IPS DF 4.7 (cell line): ENCODE measurements around the gene LTB.
"Not testable (repeated sequence)": the region's sequence is repeated elsewhere in the genome, so short reads cannot be mapped to it uniquely, and the experiment has no call there.

Source experiments
- DNase-seq: peaks from one replicate; pipeline ENCODE4 v3.0.0-alpha.2; 2013; ENCODE audit warnings: low spot score; ENCODE audit errors: extremely low read depth

The LTB gene

DNA sequence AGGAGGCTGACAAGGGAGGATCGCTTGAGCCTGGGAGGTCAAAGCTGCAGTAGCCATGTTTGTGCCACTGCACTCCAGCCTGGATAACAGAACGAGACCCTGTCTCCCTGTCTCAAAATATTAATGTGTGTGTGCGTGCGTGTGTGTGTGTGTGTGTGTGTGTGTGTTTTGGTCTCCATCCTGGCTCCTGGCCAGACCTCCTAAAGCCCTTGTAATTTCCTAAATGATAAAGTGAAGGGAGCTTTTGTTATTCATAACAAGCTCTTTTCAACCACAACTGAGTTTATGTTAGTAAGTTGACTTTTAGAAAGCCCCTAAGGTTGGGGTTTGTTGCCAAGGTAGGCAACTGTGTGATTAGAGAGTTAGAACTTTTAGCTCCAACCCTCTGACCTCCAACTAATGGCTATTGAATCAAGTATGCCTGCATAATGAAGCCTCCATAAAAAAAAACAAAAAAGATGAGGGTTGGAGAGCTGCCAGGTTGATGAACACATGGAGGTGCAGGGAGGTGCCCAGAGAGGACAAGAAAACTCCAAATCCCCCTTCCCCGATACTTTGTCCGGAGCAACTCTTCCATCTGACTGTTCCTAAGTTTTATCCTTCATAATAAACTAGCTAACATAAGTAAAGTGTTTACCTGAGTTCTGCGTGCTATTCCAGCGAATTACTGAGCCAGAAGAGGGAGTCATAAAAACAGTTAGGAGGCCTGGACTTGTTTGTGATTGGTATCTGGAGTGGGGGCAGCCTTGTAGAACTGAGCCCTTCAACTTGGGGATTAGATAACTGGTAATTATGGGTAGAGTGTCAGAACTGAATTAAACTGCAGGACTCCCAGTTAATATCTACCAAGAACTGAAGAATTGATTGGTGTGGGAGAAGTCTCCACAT, 27.5 kb upstream of the LTB start:
- no peak for DNase-seq

DNA sequence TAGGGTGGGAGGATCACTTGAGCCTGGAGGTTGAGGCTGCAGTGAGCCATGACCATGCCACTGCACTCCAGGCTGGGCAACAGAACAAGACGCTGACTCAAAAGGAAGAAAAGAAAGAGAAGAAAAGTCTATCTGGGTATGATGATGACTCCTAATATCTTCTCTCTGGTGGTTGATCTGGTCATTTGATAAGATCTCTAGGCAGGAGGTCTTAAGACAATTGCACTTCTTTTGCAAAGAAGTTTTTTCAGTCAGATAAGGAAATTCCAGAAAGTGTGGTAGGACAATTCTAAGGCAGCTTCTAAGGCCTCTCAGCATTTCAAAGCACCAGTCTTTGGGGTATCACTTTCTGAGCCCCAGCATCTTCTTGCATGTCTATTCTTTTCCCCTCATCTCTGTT, 25.1 kb upstream of the LTB start:
- no peak for DNase-seq

- no peak for DNase-seq
Measured at GRCh38 chr6:31597006-31597405, 14.8 kb upstream of the LTB start.

- DNase-seq: no peak
Measured at GRCh38 chr6:31592396-31592771, 10.2 kb upstream of the LTB start.

- not testable (repeated sequence) for DNase-seq
Measured at GRCh38 chr6:31590691-31591090, 8.5 kb upstream of the LTB start.

DNA sequence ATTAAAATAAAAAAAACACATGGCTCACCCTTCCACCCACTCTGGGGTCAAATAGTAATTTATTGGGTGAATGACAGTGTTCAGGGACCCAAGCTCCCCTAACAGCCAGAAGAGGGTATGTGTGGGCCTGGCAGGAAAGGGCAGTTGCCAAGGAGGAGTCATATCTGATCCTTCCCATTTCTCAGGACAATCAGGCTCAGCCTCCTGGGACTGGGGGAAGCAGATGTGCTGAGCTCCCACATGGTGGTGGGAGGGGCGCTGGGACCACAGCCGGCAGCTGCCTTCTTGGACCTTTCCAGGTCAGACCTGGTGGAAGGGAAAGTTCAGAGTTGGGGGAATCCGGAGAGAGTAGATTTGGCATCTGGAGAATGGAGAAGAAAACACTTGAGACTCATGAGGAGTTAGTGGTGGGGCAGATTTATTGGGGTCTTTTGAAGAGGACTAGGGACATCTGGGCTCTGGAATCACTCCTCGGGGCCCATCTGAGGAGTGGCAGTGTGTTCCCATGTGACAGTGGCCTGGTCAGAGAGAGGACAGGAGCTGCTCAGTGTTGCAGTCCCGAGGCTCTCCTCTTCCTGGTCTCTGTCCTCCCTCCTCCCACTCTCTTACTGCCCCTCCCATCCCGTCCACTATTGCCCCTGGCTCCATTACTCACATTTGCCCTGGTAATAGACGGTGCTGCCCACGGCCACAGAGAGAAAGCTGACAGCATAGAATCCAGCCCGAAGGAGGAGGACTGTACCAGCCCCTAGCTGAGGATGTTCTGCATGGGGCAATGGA, 6.8 kb upstream of the LTB start:
- no peak for DNase-seq

DNA sequence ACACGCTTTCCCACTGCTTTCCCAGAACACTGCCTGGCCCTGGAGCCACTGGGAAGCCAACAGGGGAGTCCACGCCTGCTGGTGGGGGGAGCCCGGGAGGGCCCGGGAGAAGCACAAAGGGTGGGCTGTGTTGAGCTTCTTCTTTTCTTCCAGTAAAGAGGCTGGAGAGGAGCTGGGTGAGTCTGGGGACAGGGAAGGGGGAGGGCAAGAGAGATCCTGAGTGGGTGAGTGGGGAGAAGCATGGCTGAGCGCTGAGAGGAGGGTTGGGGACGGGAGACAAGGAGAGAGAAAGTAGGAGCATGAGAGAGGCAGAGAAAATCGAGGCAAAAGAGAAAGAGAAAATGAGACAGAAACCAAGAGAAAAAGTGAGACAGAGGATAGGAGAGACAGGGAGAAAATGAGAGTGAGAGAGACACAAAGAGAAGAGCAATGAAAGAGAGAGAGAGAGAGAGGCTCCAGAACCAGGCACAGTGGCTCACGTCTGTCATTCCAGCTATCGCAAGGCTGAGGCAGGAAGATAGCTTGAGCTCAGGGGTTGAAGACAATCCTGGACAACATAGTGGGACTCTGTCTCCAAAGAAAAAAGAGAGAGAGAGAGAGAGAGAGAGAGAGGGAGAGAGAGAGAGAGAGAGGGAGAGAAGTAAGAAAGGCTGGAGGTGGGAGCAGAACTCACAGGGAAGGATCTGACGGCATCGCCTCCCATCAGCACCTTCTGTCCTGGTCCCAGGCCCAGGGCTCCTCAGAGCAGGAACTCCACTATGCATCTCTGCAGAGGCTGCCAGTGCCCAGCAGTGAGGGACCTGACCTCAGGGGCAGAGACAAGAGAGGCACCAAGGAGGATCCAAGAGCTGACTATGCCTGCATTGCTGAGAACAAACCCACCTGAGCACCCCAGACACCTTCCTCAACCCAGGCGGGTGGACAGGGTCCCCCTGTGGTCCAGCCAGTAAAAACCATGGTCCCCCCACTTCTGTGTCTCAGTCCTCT, 5.9 kb upstream of the LTB start:
- no peak for DNase-seq

GRCh38 chr6:31586599-31587281, 4.5 kb upstream of the LTB start:
- DNase-seq: no peak

GRCh38 chr6:31586008-31586407, 3.8 kb upstream of the LTB start, which contains the start of gene LST1:
LST1 (plus strand) TSS chr6:31586277; CDS start chr6:31587300, 1,023 bp downstream.
- DNase-seq: no peak

DNA sequence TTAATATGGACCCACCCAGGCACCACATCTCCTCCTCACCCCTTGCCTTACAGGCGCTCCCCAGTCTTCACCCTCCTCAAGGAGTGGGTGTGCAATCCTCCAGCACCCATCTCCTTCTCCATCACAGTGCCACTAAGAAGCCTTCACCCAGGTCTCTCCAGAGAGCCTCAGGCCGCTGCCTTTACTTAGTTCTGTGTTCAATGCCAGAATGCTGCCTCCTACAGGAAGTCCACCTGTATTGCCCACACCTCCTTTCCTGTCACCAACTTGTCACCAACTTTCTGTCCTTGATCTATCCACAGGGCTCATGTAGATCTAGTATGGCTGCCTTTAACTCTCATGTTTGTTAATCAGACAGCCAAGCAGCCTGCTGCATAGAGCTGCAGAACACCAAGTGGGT, 3.3 kb upstream of the LTB start:
- no peak for DNase-seq

DNA sequence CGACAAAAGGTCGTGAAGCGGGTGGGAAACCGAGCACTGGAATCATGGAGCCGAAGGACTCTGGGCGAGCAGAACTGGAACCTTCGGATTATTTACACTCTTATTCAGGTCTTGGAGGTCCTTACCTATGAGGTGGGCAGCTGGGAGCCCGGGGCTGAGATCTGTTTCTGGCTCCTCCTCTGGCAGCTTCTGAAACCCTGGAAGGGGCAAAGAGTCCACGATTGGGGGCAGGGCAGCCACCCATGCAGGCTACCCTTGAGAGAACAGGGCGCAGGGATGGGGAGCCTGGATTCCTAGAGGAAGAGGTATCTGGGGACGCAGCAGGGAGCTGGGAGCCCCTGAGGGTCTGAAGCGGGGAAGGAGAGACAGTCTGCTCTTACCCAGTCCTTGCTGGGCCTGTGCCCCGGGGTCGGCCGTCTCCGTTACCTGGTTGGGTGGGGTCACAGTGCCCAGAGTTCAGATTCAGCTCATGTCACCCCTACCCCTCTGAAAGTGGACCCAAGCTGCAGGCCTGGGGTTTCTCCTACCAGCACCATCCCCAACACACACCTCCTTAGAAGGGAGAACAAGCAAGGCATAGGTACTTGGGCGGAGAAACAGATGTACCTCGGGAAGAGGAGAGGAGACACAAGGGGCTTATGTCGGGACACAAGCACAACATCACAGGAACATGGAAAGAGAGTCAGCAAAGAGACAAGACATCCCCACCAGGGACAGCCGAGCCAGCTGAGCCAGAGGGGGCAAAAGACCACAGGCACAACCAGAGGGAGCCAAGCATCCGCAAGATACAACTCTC, 592 bp downstream of the LTB start:
- no peak for DNase-seq

DNA sequence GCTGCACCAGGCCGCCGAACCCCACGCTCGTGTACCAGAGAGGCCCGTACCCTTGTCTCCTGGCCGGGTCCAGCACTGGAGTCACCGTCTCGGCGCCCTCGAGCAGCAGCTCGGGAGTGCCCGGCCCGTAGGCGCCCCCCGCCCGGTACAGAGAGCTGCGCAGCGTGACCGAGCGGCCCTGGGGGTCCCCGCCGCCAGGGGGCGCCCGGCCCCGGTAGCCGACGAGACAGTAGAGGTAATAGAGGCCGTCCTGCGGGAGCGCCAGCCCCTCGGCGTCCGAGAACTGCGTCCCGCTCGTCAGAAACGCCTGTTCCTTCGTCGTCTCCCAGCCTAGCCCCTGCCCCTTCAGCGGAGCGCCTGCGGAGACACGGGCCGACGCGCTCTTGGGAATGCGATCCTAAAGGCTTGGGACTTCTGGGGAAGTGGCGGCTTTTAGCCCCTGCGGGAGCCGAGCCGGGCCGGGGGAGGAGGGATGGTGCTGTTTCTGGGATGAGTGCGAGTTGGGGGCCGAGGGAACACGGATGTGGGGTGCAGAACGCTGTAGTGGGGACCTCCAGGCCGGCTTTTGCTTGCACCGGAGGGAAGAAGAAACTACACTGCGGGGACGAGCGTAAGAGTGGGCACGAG, 1.3 kb downstream of the LTB start:
- DNase-seq: no peak

GRCh38 chr6:31580438-31580740, 1.8 kb downstream of the LTB start:
- DNase-seq: no peak

GRCh38 chr6:31579546-31580437, 2.4 kb downstream of the LTB start:
- DNase-seq: no peak

GRCh38 chr6:31579119-31579505, 3.1 kb downstream of the LTB start:
- no peak for DNase-seq

- no peak for DNase-seq
Measured at GRCh38 chr6:31578184-31579118, 3.8 kb downstream of the LTB start.

DNA sequence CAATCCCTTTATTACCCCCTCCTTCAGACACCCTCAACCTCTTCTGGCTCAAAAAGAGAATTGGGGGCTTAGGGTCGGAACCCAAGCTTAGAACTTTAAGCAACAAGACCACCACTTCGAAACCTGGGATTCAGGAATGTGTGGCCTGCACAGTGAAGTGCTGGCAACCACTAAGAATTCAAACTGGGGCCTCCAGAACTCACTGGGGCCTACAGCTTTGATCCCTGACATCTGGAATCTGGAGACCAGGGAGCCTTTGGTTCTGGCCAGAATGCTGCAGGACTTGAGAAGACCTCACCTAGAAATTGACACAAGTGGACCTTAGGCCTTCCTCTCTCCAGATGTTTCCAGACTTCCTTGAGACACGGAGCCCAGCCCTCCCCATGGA, 4.7 kb downstream of the LTB start:
- no peak for DNase-seq
